HG03378 (cell line): Measurements from ENCODE around the gene ACTRT3.
A peak's percentile ranks its signal among the peaks of the same experiment; 100 is the strongest.

Experiments used
- ATAC-seq: cut with Tn5 transposase; IDR thresholded peaks from one replicate; pipeline ENCODE4 v1.9.1; 2021; ENCODE audit warnings: mild to moderate bottlenecking, moderate library complexity; ENCODE audit not compliant: unreplicated experiment

ACTRT3 gene

GRCh38 chr3:169769287-169770181, at the start of gene ACTRT3:
ACTRT3 (minus strand) TSS chr3:169769561; CDS start chr3:169769520, 41 bp downstream.
- peak; percentile 21 for ATAC-seq

- ATAC-seq, result no peak
These were observed 49.0 kb upstream of the ACTRT3 start for GRCh38 chr3:169818316-169818715.

GRCh38 chr3:169815590-169816150, 46.3 kb upstream of the ACTRT3 start:
- no peak for ATAC-seq

- ATAC-seq, result peak; percentile 88
These were observed 44.6 kb upstream of the ACTRT3 start for GRCh38 chr3:169813757-169814517.

- ATAC-seq, result no peak
These were observed 43.9 kb upstream of the ACTRT3 start for GRCh38 chr3:169813278-169813677.

GRCh38 chr3:169812332-169813235, 43.2 kb upstream of the ACTRT3 start, which contains the start of the genes LRRC34 and LRRIQ4:
LRRC34 (minus strand) TSS chr3:169812904; CDS start chr3:169812548, 356 bp downstream.
LRRIQ4 (plus strand) TSS chr3:169812870; CDS start chr3:169821922, 9,052 bp downstream.
- ATAC-seq, result peak; percentile 67

- ATAC-seq, result no peak
These were observed 42.4 kb upstream of the ACTRT3 start for GRCh38 chr3:169811631-169812331.

- ATAC-seq, result no peak
These were observed 40.0 kb upstream of the ACTRT3 start for GRCh38 chr3:169809230-169809795.

- no peak for ATAC-seq
These were observed 35.3 kb upstream of the ACTRT3 start for GRCh38 chr3:169804681-169805080.

- ATAC-seq, result no peak
These were observed 23.0 kb upstream of the ACTRT3 start for GRCh38 chr3:169792359-169792758.

GRCh38 chr3:169790687-169791429, 21.5 kb upstream of the ACTRT3 start:
- no peak for ATAC-seq

- no peak for ATAC-seq
These were observed 20.9 kb upstream of the ACTRT3 start for GRCh38 chr3:169790219-169790618.

- no peak for ATAC-seq
These were observed 18.4 kb upstream of the ACTRT3 start for GRCh38 chr3:169787791-169788190.

- no peak for ATAC-seq
These were observed 17.8 kb upstream of the ACTRT3 start for GRCh38 chr3:169787120-169787519.

- ATAC-seq, result no peak
These were observed 12.0 kb upstream of the ACTRT3 start for GRCh38 chr3:169781209-169781855.

- no peak for ATAC-seq
These were observed 11.4 kb upstream of the ACTRT3 start for GRCh38 chr3:169780742-169781141.

- no peak for ATAC-seq
These were observed 8.5 kb upstream of the ACTRT3 start for GRCh38 chr3:169777822-169778221.

GRCh38 chr3:169774186-169774585, 4.8 kb upstream of the ACTRT3 start:
- ATAC-seq, result no peak
